Measurements from ENCODE around the gene AIFM2. TPM values are rescaled to one million over a fixed set of nuclear protein-coding genes. Genes with fewer than 3 reads are reported as not detected.

Gene AIFM2
- total RNA-seq, 1 donor from 2014 or later: 5.9 TPM

Other genes starting within 250 kb of the AIFM2 start
- 0.59 and 1.0 TPM in 2 replicates for gene MACROH2A2, start 80.0 kb downstream of the AIFM2 start, total RNA-seq
- gene TYSND1, start 13.9 kb upstream of the AIFM2 start, total RNA-seq: 6.6 and 8.0 TPM in 2 replicates
- 148 and 160 TPM in 2 replicates for gene SAR1A, start 37.7 kb upstream of the AIFM2 start, total RNA-seq
- 295 and 309 TPM in 2 replicates for gene PPA1, start 100.6 kb upstream of the AIFM2 start, total RNA-seq
- not detected in 2 replicates for gene NPFFR1, start 151.2 kb upstream of the AIFM2 start, total RNA-seq
- gene LRRC20, start 249.8 kb upstream of the AIFM2 start, total RNA-seq: 6.7 and 14.4 TPM in 2 replicates